T-helper 17 cell (primary cell): ENCODE data around the gene AGAP2. TPM values are rescaled to one million over a fixed set of nuclear protein-coding genes. Genes with fewer than 3 reads are reported as not detected.

Experiments
- ATAC-seq: fragments of 150-1000 bp; cut with Tn5 transposase; 2 replicates; pipeline ENCODE4 v1.10.0; 2021; ENCODE audit warnings: mild to moderate bottlenecking, moderate library complexity
- DNase-seq, 3 donors: peaks; one replicate each; pipeline versions ENCODE4 v3.0.0 to v3.0.0-alpha.2; 2020 to 2021
- H3K9me3 ChIP-seq: one replicate; pipeline ENCODE4 v1.7.0; 2013; ENCODE audit warnings: low read length, mild to moderate bottlenecking; ENCODE audit not compliant: control insufficient read depth, poor library complexity, severe bottlenecking
- H3K27ac Mint-ChIP-seq: one replicate; pipeline ENCODE4 v1.8.0; 2022; ENCODE audit warnings: mild to moderate bottlenecking, moderate library complexity, mixed read lengths
- H3K27me3 Mint-ChIP-seq: one replicate; pipeline ENCODE4 v1.8.0; 2022; ENCODE audit warnings: mixed read lengths
- H3K36me3 Mint-ChIP-seq: one replicate; pipeline ENCODE4 v1.8.0; 2022; ENCODE audit warnings: low read depth, mixed read lengths
- H3K4me1 Mint-ChIP-seq: one replicate; pipeline ENCODE4 v1.8.0; 2022; ENCODE audit warnings: mild to moderate bottlenecking, mixed read lengths
- H3K4me3 Mint-ChIP-seq: one replicate; pipeline ENCODE4 v1.8.0; 2022; ENCODE audit warnings: mild to moderate bottlenecking, moderate library complexity, mixed read lengths
- total RNA-seq, 4 donors: library from RNA in 2 of 4; stranded (reverse) in 2 of 4; gene quantifications; one replicate each; pipeline ENCODE4 v1.2.3 and lab custom pipeline; 2022 to 2026

AGAP2 gene
- total RNA-seq, 2 donors from 2014 or later = 46.5 to 57.6 TPM

DNA sequence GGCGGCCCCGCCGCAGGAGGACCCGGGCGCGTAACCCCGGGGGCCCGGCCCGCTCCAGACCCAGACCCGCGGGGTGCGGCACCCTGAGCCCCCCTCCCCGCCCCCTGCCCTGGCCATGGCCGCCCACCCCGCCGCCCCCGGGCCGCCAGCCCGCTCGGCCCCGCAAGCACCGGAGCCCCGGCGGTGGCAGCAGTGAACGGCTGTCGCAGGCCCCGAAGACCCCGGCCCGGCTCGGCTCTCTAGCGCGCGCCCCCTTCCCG, 16.6 kb upstream of the AGAP2 start:
- Mint-ChIP-seq H3K27me3 (no peaks in the 10 kb centered on the region), H3K4me3 (peak overlapping the region; percentile 93), H3K4me1 (peaks cover 59% of the 10 kb centered on the region), H3K27ac (peak overlapping the region; percentile 96), H3K36me3 (no peaks in the 10 kb centered on the region)
- ATAC-seq = no peak
- no peak for DNase-seq
- H3K9me3 ChIP-seq = no peaks in the 10 kb centered on the region

DNA sequence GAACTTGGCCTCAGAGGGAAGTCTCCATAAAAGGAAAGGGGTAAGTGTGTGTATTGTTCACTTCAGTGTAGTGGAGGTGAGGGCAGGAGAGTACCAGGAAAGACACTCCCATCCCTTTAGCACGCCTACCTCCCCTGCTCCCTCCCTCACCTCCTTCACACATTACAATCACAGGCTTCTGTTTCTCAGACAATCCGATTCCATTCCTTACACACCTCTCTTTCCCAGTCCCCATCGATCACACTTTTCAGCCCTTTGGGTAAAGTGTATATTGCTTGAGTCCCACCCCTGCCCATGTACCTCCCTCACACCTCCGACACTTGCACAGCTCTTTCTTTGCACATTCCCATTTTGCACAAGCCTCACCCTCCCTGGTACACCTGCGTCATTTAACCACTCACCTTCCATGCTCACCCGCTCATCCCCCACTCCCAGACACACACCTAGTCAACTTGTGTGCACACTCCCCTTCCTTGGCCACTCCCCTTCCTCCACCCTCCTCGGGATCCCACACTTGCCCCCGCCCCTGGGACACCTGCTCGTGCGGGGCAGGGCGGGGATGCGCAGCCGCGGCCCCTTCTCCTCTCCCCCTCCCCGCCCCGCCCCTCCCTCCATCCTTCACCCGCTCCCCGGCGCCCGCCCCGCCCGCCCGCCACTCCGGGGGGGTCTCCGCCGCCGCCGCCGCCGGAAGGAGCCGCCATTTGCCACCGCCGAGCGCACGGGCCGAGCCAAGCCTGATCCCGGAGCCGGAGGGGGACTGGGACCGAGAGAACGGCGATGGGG, 16.1 kb upstream of the AGAP2 start, which contains the start of gene MARCHF9:
MARCHF9 (plus strand) TSS at position 693 of the 783 bp plus-strand sequence. CDS start 426 bp downstream, outside the sequence.
- Mint-ChIP-seq H3K27ac (peak within 1 kb of the TSS; percentile 96), H3K4me1 (peaks cover 57% of the 10 kb centered on the region), H3K27me3 (no peaks in the 10 kb centered on the region), H3K36me3 (no peaks in the 10 kb centered on the region), H3K4me3 (peak within 1 kb of the TSS; percentile 93)
- peak; percentile 58 for ATAC-seq
- DNase-seq = peak; percentile 79 to 88 (median 85)
- no peaks in the 10 kb centered on the region for H3K9me3 ChIP-seq

DNA sequence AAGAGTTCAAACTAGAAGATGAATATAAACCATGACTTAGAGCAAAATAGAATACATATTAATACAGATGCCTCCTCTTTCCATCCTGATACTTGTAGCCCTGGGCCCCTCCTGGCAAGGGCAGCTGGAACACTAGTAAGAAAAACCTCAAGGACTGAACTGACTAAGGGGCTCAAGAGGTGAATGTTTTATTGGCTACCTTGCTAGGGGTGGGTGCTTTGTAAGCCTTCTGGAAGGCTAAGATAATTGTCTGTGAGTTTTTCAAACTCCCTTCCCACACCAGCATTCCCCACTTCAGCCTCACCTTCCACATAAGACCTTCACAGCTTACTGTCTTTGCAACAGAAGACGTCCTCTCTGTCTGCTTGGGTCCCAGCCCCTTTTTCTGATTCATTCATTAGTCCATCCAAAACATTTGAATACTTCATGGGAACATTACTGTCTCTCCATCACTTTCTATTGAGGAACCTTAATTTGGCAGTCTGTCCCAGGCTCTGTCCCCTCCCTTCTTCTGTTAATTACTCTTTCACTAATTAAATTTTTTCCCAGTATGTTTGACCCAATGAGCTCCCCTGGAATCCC, 15.3 kb upstream of the AGAP2 start:
- DNase-seq (no peak), ATAC-seq (no peak)
- peak overlapping the region; percentile 96 for H3K27ac Mint-ChIP-seq
- peak overlapping the region; percentile 93 for H3K4me3 Mint-ChIP-seq
- H3K4me1 Mint-ChIP-seq = peaks cover 53% of the 10 kb centered on the region
- H3K27me3 Mint-ChIP-seq = no peaks in the 10 kb centered on the region
- H3K36me3 Mint-ChIP-seq = no peaks in the 10 kb centered on the region
- H3K9me3 ChIP-seq = no peaks in the 10 kb centered on the region

DNA sequence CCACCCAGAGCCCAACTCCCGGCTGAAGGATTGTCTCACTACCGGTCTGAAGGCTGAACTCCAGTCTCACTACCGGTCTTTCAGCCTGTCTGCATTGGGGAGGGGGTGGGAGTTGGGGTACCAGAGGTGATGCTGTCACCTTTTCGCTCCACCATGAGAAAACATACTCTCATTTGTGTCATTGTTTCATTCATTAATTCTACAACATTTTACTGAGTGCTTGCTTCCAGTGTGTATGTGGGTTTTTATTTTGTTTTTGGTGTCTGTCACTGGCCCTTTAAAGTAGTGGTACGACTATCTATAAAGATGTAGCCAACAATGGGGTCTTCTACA, 14.1 kb upstream of the AGAP2 start:
- no peaks in the 10 kb centered on the region for H3K36me3 Mint-ChIP-seq

DNA sequence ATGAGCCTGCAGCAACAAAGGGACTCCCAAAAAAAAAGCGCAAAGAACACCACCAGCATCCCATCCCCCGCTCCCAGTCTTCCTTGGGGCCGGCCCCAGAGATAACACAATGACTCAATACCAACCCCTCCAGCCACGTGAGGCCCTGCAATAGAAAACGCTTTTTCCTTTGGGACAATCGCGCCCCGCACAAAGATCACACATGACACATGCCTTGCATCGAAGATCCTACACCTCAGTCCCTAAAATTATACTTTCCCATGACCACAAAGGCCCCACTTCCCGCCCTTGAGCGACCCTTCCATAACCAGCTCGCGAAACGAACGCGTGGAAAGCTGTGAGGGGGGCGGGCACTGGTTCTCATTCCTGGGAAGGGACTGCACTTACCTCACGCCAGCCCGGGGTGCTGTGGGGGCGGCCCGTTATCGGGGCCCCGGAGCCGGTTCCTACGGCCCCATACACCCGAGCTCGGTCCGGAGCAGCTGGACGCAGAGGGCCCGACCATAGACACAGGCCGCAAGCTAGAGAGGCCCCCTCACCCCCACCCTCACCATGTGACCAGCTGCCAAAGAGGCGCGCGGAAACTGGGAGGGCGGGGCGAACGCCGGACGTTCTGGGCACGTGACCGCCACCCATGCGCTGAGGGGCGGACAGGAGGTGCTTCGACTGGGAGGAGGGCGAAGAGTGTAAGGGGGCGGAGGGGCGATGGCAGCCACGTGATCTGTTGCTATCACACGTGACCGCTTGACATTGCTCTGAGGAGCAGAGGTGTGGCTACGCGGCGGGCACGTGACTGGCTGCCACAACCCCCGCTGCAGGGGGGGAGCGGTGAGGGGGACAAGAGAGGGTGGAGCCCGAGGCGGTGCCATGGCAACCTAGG, 13.5 kb upstream of the AGAP2 start, which contains the start of gene CDK4:
CDK4 (minus strand) TSS at position 523 of the 880 bp plus-strand sequence. CDS start 593 bp downstream, outside the sequence.
- Mint-ChIP-seq H3K4me1 (peaks cover 49% of the 10 kb centered on the region), H3K27me3 (no peaks in the 10 kb centered on the region), H3K27ac (peak within 1 kb of the TSS; percentile 96), H3K4me3 (peak within 1 kb of the TSS; percentile 94), H3K36me3 (no peaks in the 10 kb centered on the region)
- DNase-seq (peak; percentile 97 to 99 (median 98)), ATAC-seq (peak; percentile 81)
- no peaks in the 10 kb centered on the region for H3K9me3 ChIP-seq

More for the DNA sequence above, 14.1 kb upstream of the AGAP2 start:
- peak overlapping the region; percentile 96 for H3K27ac Mint-ChIP-seq
- peak overlapping the region; percentile 94 for H3K4me3 Mint-ChIP-seq
- H3K27me3 Mint-ChIP-seq = no peaks in the 10 kb centered on the region
- DNase-seq (no peak), ATAC-seq (no peak)
- peaks cover 50% of the 10 kb centered on the region for H3K4me1 Mint-ChIP-seq
- no peaks in the 10 kb centered on the region for H3K9me3 ChIP-seq

GRCh38 chr12:57751432-57751787, 12.9 kb upstream of the AGAP2 start:
- peaks cover 46% of the 10 kb centered on the region for H3K4me1 Mint-ChIP-seq
- H3K36me3 Mint-ChIP-seq = no peaks in the 10 kb centered on the region
- H3K27me3 Mint-ChIP-seq = no peaks in the 10 kb centered on the region
- no peak for ATAC-seq
- peak overlapping the region; percentile 96 for H3K27ac Mint-ChIP-seq
- no peaks in the 10 kb centered on the region for H3K9me3 ChIP-seq
- DNase-seq = no peak
- H3K4me3 Mint-ChIP-seq = peak overlapping the region; percentile 94

- peak overlapping the region; percentile 96 for H3K27ac Mint-ChIP-seq
- ATAC-seq (no peak), DNase-seq (no peak)
- no peaks in the 10 kb centered on the region for H3K9me3 ChIP-seq
- H3K27me3 Mint-ChIP-seq = no peaks in the 10 kb centered on the region
- no peaks in the 10 kb centered on the region for H3K36me3 Mint-ChIP-seq
- peaks cover 48% of the 10 kb centered on the region for H3K4me1 Mint-ChIP-seq
- H3K4me3 Mint-ChIP-seq = peak overlapping the region; percentile 94
Measured at GRCh38 chr12:57750561-57751431, 12.3 kb upstream of the AGAP2 start.

- Mint-ChIP-seq H3K36me3 (no peaks in the 10 kb centered on the region), H3K4me3 (no peak overlapping the region), H3K27ac (no peak overlapping the region), H3K4me1 (peaks cover 57% of the 10 kb centered on the region), H3K27me3 (no peaks in the 10 kb centered on the region)
- no peak for ATAC-seq
- no peak for DNase-seq
- no peaks in the 10 kb centered on the region for H3K9me3 ChIP-seq
Measured at GRCh38 chr12:57749061-57749460, 10.5 kb upstream of the AGAP2 start.

GRCh38 chr12:57746025-57746424, 7.5 kb upstream of the AGAP2 start:
- peak overlapping the region; percentile 99 for H3K27ac Mint-ChIP-seq
- H3K4me3 Mint-ChIP-seq = peak overlapping the region; percentile 97
- H3K9me3 ChIP-seq = no peaks in the 10 kb centered on the region
- ATAC-seq = no peak
- H3K27me3 Mint-ChIP-seq = no peaks in the 10 kb centered on the region
- H3K4me1 Mint-ChIP-seq = peaks cover 43% of the 10 kb centered on the region
- DNase-seq = no peak
- no peaks in the 10 kb centered on the region for H3K36me3 Mint-ChIP-seq

DNA sequence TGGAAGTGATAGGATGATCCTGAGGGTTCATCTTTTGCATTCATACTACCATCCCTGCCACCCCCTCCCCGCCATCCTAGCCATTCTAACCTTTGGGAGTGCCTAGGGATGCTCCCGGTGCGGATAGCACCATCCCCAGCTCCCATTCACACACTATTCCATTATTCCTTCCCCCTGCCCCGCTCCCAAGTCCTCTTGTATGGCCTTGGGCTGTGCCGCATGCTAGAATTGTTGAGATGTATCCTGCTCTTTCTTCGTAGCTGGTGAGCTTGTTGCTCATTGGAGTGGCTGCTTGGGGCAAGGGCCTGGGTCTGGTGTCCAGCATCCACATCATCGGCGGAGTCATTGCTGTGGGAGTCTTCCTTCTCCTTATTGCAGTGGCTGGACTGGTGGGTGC, 6.9 kb upstream of the AGAP2 start:
- H3K4me3 Mint-ChIP-seq = peak overlapping the region; percentile 97
- peak overlapping the region; percentile 99 for H3K27ac Mint-ChIP-seq
- no peaks in the 10 kb centered on the region for H3K36me3 Mint-ChIP-seq
- ATAC-seq (no peak), DNase-seq (no peak)
- H3K27me3 Mint-ChIP-seq = no peaks in the 10 kb centered on the region
- peaks cover 46% of the 10 kb centered on the region for H3K4me1 Mint-ChIP-seq
- H3K9me3 ChIP-seq = no peaks in the 10 kb centered on the region

DNA sequence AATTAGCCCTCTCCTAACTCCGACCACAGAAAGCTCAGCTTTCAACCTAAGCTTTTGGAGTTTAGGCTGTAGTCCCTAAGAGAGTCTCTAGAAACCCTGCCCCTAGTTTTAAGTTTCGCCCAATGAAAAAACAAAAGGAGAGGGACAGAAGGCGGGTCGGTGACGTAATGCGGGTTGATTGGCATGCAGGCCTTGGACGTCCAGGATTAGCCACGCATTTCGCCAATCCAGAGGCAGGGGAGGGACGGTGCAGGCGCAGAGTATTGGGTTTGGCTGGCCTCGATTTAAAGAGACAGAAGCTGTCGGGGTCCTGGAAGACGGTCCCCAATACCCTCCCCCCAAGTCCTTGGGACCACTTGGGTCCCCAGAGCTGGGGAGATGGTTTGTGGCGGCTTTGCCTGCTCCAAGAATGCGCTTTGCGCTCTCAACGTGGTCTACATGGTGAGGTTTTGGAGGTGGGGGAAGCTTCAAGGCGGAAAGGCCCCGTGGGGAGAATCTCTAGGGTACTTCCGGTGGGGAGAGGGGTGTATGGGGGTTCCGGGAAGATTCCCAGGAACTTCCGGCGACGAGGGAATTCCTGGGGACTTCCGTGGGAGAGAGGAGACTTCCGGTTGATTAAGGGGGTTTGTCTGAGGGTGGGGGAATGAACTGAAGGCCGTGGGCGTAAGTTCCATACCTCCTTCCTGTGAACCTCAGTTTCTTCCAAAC, 6.4 kb upstream of the AGAP2 start, which contains the start of gene TSPAN31:
TSPAN31 (plus strand) TSS at position 263 of the 708 bp plus-strand sequence; CDS start at position 379, 116 bp downstream.
- no peaks in the 10 kb centered on the region for H3K27me3 Mint-ChIP-seq
- H3K9me3 ChIP-seq = no peaks in the 10 kb centered on the region
- DNase-seq = peak; percentile 82 to 86 (median 84)
- peaks cover 46% of the 10 kb centered on the region for H3K4me1 Mint-ChIP-seq
- H3K4me3 Mint-ChIP-seq = peak within 1 kb of the TSS; percentile 97
- H3K27ac Mint-ChIP-seq = peak within 1 kb of the TSS; percentile 99
- no peaks in the 10 kb centered on the region for H3K36me3 Mint-ChIP-seq
- peak; percentile 84 for ATAC-seq

DNA sequence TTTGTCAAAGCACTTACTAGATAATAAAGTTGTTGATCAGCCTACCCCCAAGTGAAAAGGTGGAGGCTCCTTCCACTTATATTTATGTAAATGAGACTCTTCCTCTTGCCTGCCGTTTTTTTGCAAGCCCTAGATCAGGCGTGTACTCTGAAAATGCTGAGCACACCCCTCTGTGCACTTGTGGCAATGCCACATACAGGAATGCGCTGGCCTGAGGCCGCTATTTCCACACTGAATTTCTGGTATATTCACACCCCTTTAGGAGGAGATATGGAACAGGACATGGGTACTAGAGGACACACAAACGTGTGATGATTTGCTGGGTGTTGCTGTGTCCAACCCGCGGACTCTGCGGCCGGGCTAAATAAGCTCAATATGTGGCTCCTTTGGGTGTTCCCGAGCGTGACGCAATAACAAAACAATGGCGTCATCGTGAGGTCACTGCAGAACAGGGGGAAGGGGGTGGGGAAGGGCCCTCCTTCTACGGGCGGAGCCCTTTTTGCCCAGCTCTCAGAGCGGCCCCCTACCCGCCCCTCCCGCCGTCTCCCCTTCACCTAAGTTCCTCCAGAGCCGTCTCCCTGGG, 5.7 kb upstream of the AGAP2 start:
- DNase-seq (peak; percentile 32 to 50 (median 50)), ATAC-seq (peak; percentile 38)
- Mint-ChIP-seq H3K4me3 (peak overlapping the region; percentile 97), H3K36me3 (no peaks in the 10 kb centered on the region), H3K27ac (peak overlapping the region; percentile 99), H3K4me1 (peaks cover 51% of the 10 kb centered on the region), H3K27me3 (no peaks in the 10 kb centered on the region)
- no peaks in the 10 kb centered on the region for H3K9me3 ChIP-seq
